T follicular helper cell (primary cell): Measurements from ENCODE around the gene MAPK11.

Experiments used
- DNase-seq: peaks from one replicate; pipeline ENCODE4 v3.0.0-alpha.2; 2020; ENCODE audit warnings: low read depth
- total RNA-seq, 2 experiments: gene quantifications; one replicate each; lab custom pipeline; 2026; lab: John Stamatoyannopoulos, UW

MAPK11 gene
- total RNA-seq = 7.2 to 10.8 reads per million in 2 experiments

DNA sequence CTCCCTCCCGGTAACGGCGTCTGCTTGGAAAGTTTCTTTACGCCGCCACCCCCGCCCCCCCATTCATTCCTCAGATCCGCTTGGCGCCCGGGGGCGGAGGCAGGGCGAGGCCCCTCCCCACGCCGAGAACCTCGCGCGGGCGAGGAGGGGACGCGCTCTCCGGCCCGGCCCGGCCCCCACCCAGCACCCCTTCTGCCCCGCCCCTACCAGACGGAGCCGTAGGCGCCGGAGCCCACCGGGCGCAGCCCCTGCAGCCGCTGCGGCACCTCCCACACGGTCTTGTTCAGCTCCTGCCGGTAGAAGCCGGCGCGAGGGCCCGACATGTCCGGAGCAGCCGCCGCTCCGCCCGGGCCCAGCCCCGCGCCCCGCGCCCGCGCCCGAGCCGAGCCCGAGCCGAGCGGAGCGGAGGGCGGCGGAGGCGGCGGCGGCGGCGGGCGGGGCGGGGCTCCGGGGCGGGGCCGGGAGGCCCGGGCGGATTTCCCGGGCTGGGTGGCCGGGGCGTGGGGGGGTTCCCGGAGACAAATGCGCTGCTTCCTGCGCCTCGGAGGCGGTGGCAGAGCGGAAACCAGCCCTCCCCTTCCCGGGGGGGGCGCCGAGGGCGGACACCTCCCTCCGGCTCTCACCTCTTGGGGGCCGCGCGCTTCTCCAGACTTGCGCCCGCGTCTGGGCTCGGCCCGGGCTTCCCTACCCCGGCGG is at the start of gene MAPK11:
TSS of gene MAPK11 (minus strand) at position 411 of the 696 bp plus-strand sequence. CDS start at position 323, 88 bp downstream.
- peak; percentile 52 for DNase-seq

DNA sequence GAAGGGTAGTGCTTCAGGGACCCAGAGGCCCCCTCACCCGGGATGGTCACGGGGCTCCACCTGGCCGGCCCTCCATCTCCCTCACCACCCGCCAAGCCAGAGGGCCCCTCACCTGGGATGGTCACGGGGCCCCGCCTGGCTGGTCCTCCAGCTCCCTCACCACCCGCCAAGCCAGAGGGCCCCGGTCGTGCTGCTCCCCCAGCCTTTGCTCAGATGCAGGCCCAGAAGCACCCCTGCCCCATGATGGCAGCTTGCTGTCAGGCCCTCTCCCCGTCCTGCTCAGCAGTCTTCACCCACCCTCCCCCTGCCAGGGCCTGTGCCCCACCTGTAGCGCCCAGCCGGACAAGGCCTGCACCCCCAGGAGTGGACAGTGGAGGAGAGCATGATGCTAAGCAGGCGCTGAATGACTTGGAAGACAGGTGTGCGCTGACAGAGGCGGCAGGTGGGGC is 49.3 kb upstream of the MAPK11 start:
- no peak for DNase-seq

DNA sequence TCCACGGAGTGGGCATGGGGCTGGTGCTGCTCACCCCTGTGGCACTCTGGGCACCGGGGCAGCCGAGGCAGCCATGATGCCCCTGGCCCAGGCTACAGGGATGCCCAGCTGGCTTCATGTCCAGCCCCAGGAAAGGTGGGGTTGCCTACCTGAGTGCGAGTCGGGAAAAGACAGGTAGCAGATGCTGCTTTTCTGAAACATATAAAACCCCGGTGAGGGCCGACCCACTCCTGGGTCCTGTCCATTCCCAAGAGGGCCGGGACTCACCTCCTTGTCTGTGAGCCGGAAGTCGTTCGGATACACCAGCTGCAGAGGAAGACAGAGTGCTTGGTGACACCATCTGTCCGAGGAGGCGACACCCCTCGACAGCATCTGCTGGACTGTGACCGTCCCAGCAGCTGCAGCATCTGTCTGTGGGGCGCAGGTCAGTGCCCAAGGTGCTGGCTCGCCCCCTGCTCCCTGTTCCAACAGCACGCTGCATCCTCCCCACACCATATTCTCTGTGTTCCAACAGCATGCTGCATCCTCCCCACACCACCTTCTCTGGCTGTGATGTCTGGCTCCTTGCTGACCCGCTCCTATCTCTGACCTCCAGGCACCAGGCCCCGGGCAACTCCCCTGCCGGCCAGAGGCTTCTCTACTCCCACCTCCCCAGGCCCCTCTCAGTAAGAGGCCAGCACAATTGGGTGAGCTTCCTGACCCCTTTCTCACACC is 48.7 kb upstream of the MAPK11 start:
- DNase-seq = no peak

DNA sequence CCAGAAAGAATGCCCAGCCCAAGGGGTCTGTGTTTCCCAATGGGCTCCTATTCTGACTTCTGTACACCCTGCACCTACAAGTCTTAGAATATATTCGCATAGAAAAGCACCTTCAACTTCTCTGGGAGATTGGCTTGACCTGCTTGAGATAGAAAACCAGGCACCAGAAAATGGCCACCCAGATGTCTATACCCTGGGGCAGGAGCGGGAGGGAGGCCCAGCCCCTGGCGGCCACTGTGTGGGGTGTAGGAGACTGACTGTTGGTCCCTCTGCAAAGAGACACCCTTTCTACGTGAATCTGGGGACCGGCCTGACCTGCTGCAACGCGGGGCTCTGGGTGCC is 48.1 kb upstream of the MAPK11 start:
- no peak for DNase-seq

DNA sequence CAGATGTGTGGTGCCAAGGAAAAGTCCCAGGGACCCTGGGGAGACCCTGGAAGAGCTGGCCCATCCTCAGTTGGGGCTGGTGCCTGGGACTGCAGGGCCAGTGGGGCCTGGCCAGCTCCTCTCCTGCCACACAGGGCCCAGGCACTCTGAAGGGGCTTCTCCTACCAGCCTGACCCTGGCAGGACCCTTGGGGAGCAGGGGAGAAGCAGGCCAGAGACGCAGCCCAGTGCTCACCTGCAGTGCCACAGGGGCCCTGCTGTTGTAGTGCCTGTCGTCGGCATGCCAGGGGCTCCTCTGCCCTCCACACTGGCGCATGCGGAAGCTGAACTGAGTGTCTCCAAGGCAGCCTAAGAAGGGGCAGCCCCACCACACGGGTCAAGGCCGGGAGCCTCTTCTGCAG is 47.5 kb upstream of the MAPK11 start:
- DNase-seq = no peak

DNA sequence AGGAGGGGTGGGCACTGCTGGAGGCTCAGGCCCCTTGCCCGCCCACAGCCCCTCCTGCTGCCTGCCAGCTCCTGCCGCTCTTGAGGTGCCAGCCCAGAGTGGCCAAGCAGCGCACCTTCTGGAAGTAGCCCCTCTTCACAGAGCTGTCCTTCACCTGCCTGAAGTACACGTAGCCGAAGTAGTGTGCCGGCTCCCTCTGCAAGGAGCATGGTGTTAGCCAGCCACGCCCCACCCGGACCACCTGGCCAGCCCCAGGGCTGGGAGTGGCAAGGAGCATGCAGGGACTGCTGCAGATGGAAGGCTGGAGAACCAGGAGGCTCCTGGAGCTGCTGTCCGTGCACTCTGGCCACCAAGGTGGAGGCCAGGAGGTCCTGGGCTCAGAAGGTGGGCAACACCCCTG is 47.0 kb upstream of the MAPK11 start:
- no peak for DNase-seq

DNA sequence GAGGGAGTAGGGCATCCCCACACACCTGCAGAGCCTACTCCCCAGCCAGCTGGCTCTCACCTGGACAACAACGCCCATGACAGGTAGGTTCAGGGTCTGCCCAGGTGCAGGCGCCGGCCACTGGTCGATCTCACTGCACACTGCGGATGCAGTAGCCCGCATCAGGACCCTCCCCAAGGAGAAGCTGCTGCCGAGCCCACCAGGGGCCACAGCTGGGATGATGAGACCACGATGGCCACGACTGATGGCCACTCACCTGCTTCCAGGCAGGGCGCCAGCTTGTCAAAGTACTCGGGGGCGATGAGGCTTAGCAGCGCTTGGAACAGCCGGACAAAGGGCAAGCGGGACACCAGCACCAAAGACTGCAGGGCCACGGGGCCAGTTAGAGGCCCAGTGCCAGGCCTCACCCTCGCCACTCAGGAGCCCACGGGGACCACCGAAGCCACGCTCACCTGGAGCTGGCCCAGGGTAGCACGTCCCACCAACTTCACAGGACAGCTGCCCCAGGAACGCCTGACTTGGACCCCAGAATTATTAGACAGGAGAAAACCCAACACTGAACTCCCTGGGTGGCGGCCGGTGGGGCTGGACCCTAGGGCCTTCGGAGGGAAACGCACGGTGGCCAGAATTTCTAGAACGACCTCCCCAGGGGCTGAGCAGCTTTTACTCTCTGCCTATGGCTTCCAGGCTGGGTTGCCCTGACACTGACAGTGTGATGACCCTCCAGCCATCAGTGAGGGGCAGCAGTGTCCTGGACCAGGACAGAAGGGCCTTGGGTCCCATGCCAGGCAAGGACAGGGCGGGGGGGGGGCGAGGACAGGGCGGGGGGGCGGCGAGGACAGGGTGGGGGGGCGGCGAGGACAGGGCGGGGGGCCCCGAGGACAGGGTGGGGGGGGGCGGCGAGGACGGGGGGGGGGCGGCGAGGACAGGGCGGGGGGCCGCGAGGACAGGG is 46.2 kb upstream of the MAPK11 start:
- no peak for DNase-seq

DNA sequence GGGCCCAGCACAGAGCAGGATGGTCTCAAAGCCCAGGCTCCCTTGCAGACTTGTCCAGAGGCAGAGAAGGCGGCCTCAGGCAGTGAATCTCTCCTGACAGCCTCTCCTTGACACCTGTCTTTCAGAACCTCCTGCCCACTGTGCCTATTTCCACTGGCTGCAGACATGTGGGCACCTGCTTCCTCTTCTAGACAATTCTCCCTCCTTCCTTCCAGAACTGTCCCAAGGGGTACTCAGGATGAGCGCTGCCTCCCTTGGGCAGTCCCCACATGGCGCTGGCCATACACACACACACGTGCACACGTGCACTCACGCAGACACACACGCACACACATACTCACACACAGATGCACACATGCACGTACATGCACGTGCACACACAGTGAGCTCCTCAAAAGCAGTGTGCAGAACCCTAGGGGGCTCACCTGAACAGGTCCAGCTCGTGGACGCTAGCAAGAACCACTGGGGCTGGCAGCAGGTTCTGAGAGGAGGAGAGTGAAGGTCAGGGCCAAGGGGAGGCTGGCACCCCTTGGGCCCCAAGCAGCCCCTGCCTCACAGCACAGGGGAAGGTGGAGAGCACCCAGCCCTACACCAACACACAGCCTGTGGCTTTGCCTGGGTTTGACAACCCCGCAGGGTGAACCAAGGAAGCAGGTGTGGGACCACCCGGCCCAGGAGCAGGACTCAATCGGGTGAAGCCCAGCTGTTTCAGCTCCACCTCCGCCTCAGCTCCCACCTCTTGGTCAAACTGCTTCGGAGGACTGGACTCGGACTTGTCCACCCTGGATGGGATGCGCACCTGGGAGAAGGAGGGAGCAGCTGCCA is 45.3 kb upstream of the MAPK11 start:
- no peak for DNase-seq

DNA sequence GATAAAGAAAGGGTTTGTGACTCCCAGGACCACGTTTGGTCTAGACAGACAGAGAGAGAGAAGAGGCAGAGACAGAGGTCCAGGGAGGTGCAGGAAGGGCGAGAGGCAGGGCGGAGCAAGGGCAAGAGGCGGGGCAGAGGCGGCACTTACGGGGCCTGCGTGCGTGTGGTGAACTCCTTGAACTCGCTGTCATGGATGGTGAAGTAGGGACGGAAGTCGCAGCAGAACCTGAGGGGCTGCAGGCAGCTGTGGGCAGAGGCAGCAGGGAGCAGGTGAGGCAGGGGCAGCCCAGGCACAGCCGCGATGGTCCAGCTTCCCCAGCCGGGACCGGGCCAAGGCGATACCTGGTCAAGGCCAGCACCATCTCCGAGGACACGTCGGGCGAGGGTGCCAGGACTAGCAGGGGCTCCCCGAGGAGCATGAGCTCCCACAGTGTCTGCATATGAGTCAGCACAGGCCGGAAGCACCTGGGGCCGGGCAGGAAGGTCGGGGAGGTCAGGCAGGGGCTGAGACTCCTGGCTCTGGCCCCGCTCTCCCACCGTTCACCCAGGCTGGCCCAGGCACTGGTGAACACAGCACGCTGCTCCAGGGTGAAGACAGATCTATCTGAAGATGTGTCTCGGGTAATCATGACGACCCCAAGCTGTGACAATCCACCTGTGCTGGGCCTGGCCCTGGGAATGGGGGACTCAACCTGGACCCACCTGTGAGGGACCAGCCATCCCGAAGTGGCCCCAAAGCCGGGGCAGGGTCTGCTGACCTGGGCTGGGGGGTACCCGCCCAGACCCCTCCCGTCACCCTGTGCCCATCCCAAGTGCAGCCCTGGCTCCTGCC is 44.5 kb upstream of the MAPK11 start:
- DNase-seq = peak; percentile 21

DNA sequence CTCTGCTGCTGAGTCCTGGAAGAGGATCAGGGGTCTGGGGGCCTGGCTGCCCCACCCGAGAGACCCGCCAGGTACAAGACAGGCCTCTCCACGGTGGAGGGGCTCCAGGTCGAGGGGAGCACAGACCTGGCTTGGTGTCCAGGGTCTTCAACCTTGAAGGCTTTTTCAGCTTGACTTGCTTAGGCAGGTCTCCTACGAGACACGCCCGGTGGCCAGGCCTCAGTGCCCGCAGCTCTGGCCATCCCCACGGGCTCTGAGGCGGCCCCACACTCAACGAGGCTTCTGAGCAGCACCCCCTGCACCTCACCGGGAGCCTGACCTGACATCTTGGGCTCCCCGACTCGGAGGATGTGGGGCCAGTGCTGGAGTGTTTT is 43.9 kb upstream of the MAPK11 start:
- DNase-seq = no peak

DNA sequence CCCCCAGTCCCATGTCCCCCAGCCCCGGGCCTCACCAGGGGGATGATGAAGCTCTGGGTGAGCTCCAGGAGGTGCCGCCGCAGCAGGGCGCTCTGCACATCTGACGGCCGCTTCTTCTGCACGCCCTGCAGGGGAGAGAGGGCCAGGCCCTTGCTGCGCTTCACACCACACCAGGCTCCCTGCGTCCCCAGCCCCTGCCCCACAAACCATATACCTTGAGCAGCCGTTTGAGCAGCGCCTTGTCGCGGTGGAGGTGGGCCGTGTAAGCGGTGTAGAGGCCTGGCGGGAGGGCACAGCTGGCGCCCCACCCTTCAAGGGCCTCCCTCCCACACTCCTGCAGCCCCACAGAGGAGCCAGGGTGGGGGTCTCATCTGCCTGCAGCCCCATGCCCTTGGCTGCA is 43.4 kb upstream of the MAPK11 start:
- DNase-seq = no peak

DNA sequence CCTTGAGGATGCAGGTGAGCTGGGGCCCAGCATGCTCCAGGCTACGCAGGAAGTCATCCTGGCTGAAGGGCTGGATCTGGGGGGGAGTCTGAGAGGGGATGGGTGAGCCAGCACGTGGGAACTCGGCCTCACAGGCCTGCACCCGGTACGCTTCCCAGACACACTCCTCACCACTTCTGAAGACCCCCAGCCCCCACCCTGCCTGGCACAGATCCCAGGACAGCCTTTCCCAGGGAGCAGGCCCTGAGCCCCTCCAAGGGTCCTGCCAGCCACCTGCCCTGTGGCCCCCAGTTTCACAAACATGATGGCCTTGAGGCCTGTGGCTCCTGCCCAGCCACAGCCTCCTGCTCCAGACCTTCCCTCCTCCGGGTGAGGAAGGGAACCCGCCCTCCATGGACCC is 42.8 kb upstream of the MAPK11 start:
- no peak for DNase-seq

DNA sequence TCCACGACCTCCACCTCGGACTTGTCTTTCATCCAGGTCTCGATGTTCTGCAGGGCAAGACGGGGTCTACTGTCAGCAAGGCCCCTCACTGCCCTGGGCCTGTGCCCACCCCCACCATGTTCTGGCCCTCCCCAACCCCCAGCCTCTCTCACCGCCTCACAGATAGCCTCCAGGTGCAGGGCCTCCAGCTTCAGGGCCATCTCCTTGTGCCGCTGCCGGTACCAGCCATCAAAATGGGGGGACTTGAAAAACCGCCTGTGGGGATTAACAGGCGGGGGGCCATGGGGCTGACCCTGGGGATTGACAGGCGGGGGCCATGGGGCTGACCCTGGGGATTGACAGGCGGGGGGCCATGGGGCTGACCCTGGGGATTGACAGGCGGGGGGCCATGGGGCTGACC is 42.2 kb upstream of the MAPK11 start:
- DNase-seq = no peak

DNA sequence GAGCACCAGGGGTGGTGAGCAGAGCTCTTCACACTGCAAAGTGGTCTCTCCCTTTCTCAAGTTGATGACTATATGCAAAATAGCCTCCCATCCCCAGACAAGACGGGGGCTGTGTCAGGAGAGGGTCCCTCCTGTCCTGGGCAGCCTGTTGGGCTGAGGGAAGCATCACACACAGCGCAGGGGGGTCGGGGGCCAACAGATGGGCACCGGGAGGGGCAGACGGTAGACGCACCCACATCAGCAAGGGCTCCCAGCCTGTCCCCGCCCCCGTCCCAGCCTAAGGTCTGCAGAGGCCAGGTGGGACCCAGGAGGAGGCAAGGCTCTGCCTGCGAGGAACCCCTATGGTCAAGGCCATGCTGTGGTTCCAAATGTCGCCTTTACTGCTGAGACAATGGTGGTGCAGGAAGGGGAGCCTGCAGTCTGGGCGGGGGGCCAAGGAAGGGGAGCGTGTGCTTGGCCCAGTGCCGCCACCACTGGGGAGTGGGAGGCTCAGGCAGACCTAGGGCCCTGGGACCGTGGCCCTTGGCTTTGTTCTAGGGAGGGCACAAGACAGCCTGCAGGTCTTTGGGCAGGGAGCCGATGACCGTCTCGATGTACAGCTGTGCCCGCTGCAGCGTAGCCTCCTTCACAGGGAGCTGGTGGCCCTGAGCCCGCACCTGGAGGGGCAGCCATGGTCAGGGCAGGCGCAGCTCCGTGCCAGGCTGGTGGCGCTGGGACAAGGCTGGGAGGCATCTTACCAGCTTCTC is 41.6 kb upstream of the MAPK11 start:
- no peak for DNase-seq

DNA sequence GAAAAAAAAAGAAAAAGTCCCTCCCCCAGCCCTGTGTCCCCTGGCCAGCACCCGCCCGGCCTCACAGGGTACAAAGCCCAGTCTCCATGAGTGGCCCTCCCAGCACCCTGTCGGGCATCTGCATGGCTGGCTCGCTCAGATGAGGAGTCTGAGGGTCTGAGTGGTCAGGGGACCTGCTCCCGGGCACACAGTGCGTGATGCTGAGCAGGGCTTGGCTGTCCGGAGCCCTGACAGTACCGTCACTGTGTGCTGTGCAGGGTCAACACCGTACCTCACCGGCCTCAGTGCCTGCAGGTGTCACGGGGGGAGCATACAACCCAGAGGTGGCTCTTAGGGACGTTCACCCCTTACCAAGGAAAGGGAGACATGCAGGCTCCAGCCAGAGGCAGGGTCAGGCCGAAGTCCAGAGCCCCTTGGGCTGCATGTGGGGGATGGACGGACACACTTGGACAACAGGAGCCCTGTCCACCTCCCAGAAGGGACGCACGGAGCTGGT is 40.8 kb upstream of the MAPK11 start:
- DNase-seq = no peak

DNA sequence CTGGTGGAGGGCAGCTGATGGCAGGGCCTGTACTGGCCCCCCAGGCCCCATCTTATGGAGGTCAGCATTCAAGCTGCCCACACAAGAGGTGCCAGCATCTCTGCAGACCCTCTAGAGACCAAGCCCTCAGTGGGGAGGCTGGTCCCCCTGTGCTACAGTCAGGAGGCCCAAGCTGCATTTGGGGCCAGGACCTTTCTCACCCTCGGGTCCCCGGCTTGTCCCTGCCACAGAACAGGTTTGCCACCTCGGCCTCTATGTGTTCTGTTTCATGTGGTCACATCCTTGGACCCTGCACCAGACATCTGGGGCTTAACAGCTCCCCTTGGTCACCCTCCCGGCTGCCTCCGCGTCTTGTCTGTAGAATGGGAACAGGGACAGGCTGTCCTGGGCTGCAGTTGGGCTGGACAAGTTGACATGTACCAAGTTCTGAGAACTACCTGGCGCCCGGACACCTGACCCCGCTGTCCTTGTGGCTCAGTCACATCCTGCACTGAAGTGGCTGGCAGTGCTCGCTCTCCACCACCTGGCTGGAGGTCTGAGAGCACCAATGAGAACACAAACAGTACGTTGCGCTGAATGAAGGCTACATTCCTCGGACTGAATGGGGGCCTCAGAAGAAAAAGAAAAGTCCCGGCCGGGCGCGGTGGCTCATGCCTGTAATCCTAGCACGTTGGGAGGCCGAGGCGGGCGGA is 40.0 kb upstream of the MAPK11 start:
- no peak for DNase-seq

DNA sequence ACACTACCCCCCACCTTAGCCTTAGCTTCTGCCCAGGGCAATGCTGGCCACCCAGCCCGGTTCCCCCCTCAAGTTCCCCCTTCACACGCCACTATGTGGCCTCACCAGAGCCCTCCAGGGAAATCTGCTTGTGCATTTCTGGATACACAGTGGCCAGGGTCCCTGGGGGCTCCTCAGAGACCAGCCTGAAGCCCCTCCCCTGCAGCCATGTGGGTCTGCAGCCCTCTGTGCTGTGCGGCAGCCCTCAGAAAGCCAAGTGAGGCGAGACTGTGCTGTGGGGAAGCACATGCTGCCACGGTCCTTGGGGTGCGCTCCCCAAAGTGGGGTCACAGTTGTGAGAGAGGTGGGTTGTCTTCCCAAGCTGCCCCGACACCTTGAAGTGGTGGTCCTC is 39.4 kb upstream of the MAPK11 start:
- no peak for DNase-seq

DNA sequence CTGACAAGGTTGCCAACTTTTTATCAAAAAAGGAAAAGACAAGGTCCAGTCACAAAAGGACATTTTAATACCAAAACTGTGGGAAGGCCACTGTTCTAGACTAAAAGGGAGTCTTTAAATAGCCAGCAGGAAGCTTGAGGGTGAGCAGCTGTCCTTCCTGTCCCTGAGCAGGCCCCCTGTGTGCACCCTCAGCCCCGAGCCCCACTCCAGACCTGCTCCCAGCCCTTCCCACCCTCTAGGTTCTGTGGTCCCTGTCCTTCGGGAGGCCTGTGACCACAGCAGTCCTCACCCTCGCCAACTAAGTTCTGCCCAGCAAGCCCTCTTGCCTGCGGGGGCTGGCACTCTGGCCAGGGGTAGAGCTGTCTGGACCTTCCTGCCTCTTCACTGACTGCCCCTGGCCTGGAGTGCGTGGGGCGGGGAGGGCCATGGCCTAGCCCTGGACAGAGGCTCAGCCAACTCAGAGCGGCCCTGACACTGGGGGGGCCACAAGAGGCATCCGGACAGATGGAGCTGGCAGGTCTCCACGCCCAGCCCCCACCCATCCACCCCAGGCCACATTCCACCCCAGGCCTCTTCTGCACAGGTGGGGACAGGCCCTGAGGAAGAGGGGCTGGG is 38.9 kb upstream of the MAPK11 start:
- no peak for DNase-seq

DNA sequence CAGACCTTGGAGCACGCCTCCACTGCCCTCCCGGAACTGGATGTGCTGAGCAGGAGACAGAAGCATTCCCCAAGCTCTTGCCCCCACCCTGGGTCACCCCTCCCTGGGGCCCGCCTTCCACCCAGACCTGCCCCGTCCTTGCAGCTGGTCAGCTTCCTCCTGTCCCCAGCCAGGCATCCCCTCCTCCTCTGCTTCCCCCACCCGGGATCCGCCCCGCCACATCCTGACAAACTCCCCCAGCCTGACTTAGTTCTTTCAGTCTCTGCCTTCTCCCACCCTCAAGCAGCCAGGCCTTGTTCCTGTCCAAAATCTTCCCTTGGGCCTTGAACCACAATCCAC is 38.4 kb upstream of the MAPK11 start:
- no peak for DNase-seq
